HEK293 (cell line): Measurements from ENCODE around the gene RASL10A.
"Not testable (repeated sequence)": the region's sequence is repeated elsewhere in the genome, so short reads cannot be mapped to it uniquely, and the experiment has no call there.

Source experiments
- CTCF ChIP-seq: fragments of 450-650 bp; formaldehyde crosslinking; IDR thresholded peaks from 2 replicates; pipeline ENCODE4 v1.5.1; 2016; ENCODE audit warnings: missing biosample characterization, missing genetic modification characterization
- PATZ1 ChIP-seq: fragments of 450-650 bp; formaldehyde crosslinking; IDR thresholded peaks from 2 replicates; pipeline ENCODE4 v1.5.1; 2016; ENCODE audit warnings: missing biosample characterization, missing genetic modification characterization
- ZBTB1 ChIP-seq: fragments of 450-650 bp; formaldehyde crosslinking; IDR thresholded peaks from 2 replicates; pipeline ENCODE4 v1.5.1; 2016; ENCODE audit warnings: missing biosample characterization, missing genetic modification characterization
- ZBTB7A ChIP-seq: fragments of 450-650 bp; formaldehyde crosslinking; IDR thresholded peaks from 2 replicates; pipeline ENCODE4 v1.5.1; 2016; ENCODE audit warnings: low read depth, missing biosample characterization, missing genetic modification characterization
- ZNF26 ChIP-seq: fragments of 450-650 bp; formaldehyde crosslinking; IDR thresholded peaks from 2 replicates; pipeline ENCODE4 v1.5.1; 2016; ENCODE audit warnings: missing biosample characterization, missing genetic modification characterization
- ZNF623 ChIP-seq: fragments of 450-650 bp; formaldehyde crosslinking; IDR thresholded peaks from 2 replicates; pipeline ENCODE4 v1.5.1; 2016; ENCODE audit warnings: missing biosample characterization, missing genetic modification characterization

GRCh38 chr22:29344889-29345288, 29.4 kb upstream of the RASL10A start:
- TF ChIP-seq ZBTB1 (tag by site-specific recombination); ZNF623 (tag by site-specific recombination); ZBTB7A (tag by site-specific recombination); ZNF26 (tag by site-specific recombination); CTCF; PATZ1 (tag by site-specific recombination): not testable (repeated sequence)
